AG04449 (cell line): ENCODE data around the gene CFAP74.

Source experiments
- CTCF ChIA-PET: fragments of 350-600 bp; formaldehyde crosslinking; extraction: SDS; loops from one replicate; lab custom pipeline; 2021; ENCODE audit warnings: antibody characterized with exemption; lab: Yijun Ruan, JAX
- POLR2A ChIA-PET: fragments of 400-600, 350-600 bp; formaldehyde crosslinking; extraction: SDS; loops from one replicate; lab custom pipeline; 2020; ENCODE audit warnings: antibody characterized with exemption, inconsistent platforms; lab: Yijun Ruan, JAX
- DNase-seq: peaks from one replicate; pipeline ENCODE4 v3.0.0-alpha.2; 2010; ENCODE audit warnings: low read depth, low spot score
- H3K4me3 ChIP-seq: 2 replicates; pipeline ENCODE4 v1.5.1; 2011; ENCODE audit warnings: low read depth, mild to moderate bottlenecking, control low read depth, low read length
- CTCF ChIP-seq: IDR thresholded peaks from one replicate; pipeline ENCODE4 v1.5.1; 2011; ENCODE audit warnings: mild to moderate bottlenecking, moderate library complexity, low read length, control low read depth, inconsistent platforms; ENCODE audit not compliant: insufficient read depth; ENCODE audit errors: missing control alignments

Gene CFAP74

DNA sequence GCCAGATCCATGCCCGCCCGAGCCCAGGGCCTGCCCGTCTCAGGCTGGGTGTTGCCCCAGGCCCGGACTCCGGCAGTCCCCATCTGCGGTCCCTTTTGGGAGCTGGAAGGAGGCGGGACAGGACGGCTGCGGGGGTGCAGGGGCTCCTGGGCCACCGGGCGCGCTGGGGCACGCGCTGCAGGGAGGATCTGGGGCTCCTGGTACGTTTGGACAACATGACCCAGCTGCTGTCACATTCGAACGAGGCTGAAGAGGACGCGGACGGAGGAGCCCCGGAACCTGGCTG, 95.1 kb downstream of the CFAP74 start:
- CTCF ChIA-PET = interaction anchor here (0.6 to 5.1 kb wide), 20 partner anchors 9 to 184 kb away, joined by 3 to 75 read pairs (median 4); partner anchors contain the start of genes CDK11A and NADK
- peak overlapping the region; percentile 74 for H3K4me3 ChIP-seq
- POLR2A ChIA-PET = interaction anchor here (1.0 to 1.5 kb wide), 2 partner anchors 17 to 50 kb away, joined by 4 read pairs; no protein-coding TSS in a partner anchor
- no peak for TF ChIP-seq CTCF
- DNase-seq = no peak

GRCh38 chr1:1907098-1907736, 96.4 kb downstream of the CFAP74 start:
- TF ChIP-seq CTCF = no peak
- ChIA-PET CTCF (interaction anchor here (0.5 to 5.1 kb wide), 14 partner anchors 10 to 261 kb away, joined by 3 to 75 read pairs (median 10); no protein-coding TSS in a partner anchor), POLR2A (no interaction called here)
- DNase-seq = no peak
- no peak overlapping the region for H3K4me3 ChIP-seq

GRCh38 chr1:1906185-1907097, 97.1 kb downstream of the CFAP74 start:
- POLR2A ChIA-PET = no interaction called here
- H3K4me3 ChIP-seq = no peak overlapping the region
- DNase-seq = no peak
- CTCF ChIA-PET = interaction anchor here (0.5 to 5.1 kb wide), 37 partner anchors 9 to 261 kb away, joined by 3 to 75 read pairs (median 4); no protein-coding TSS in a partner anchor
- peak; percentile 97 for TF ChIP-seq CTCF

- CTCF ChIA-PET = interaction anchor here (1.5 kb wide), 1 partner anchor 16 kb away, joined by 3 read pairs; no protein-coding TSS in a partner anchor
These were observed 100.4 kb downstream of the CFAP74 start for GRCh38 chr1:1903224-1903623.

GRCh38 chr1:1901641-1902294, 101.8 kb downstream of the CFAP74 start:
- no peak for TF ChIP-seq CTCF
- ChIA-PET CTCF (interaction anchor here (0.9 to 1.3 kb wide), 4 partner anchors 10 to 143 kb away, joined by 3 read pairs; no protein-coding TSS in a partner anchor), POLR2A (no interaction called here)
- DNase-seq = no peak
- H3K4me3 ChIP-seq = no peak overlapping the region

More at GRCh38 chr1:1903224-1903623, 100.4 kb downstream of the CFAP74 start:
- TF ChIP-seq CTCF = no peak
- POLR2A ChIA-PET = no interaction called here
- DNase-seq = no peak
- no peak overlapping the region for H3K4me3 ChIP-seq
